ENCODE measurements around the gene PPARA.

The PPARA gene

DNA sequence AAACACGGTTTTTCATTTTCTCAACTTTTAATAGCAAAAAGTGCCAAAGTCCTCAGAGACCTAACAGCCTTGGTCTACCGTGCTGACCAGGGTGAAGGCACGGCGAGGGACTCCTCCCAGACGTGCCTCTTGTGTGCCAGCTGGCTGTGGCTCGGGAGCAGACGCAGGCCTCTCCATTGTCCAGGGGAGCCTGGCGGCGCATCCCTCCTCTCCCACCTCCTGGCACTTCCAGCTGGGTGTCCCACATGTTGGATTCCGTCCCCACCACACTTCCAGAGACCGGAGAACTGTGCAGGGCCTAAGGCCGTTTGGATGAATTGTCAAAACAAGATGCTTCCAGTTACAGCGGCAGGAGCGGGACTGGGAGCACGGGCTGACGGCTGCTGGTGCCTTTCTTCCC, 88.2 kb downstream of the PPARA start:
- in situ Hi-C loops (cut with HindIII; ENCODE audit: low sequenced_read_pairs): no loop called here

DNA sequence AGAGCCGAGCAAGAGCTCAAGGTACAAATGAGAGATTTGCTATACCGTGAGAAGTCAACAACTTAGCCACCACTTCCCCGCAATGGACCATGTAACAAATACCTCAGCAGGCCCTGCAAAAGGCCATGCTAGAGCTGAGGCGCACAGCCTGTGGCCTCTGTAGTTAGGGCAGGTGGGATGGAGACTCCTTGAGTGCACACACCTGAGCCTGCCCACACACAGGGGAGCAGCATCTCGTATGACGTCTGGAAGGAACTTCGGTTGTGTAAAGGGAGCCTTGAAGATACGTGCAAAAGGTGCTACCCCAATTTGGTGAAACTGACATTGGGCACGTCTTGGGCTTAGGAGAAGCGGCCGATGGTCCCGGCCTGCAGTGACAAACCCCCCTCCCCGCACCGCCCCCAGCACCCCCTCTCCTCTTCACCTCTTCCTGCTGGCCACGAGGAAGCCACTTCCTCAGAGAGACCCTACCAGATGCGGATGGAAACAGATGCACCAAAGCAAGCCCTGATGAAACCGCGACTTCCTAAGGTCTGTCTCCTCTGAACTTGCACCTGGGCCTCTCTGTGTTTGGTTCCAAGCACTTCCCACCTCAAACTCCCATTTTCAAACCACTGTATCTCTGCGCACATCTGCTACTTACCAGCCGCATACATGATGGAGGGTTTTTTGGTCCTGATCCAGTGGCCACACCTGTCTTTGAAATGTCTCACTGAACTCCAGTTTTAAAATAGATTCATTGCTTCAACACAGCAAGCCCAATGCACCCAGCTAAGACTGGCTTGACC, 89.1 kb downstream of the PPARA start:
- in situ Hi-C loops (cut with HindIII; ENCODE audit: low sequenced_read_pairs): loop anchor here (10.0 kb wide), 1 partner anchor 95 kb away; no protein-coding TSS in a partner anchor

DNA sequence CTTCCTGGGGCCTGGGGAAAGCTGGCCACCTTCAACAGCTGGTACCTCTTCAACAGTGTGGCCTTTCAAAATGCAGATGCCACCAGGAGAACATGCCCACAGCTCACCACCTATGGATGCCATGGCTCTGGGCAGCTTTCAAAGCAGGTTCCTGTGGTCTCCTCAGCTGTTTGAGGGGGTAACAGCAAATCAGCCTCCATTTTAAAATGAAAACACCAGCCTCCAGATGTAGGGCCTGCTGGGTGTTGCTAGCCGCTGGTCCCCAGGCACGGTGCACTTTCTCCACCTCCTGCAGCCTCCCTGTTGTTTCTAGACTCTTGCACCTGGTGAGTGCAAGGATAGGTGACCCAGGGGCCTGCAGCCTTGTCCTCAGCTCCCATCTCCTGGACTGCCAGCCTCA, 89.7 kb downstream of the PPARA start:
- in situ Hi-C loops (cut with HindIII; ENCODE audit: low sequenced_read_pairs): loop anchor here (10.0 kb wide), 1 partner anchor 95 kb away; no protein-coding TSS in a partner anchor

DNA sequence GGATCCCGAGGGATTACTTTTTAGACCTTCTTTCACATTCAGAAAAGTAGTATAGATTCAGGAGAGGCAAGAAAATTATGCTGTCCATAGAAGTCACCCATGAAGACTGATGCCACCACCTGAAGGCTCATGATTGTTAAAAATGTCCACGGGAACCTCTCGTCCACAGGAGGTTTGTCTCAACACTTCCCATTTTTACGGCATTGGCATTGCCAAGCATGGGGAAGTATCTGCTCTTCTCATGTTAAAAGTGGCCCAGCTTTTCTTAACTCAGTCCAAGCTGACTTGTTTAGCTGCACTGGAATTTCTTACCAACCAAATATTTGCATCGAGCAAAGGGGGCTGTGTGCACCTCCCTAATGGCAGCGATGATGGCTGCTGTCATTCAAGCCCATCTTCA, 90.2 kb downstream of the PPARA start:
- in situ Hi-C loops (cut with HindIII; ENCODE audit: low sequenced_read_pairs): loop anchor here (10.0 kb wide), 1 partner anchor 96 kb away; no protein-coding TSS in a partner anchor

- in situ Hi-C loops (cut with HindIII; ENCODE audit: low sequenced_read_pairs): loop anchor here (10.0 kb wide), 1 partner anchor 96 kb away; no protein-coding TSS in a partner anchor
These were observed 90.6 kb downstream of the PPARA start for GRCh38 chr22:46240907-46241306.

GRCh38 chr22:46241396-46242007, 91.2 kb downstream of the PPARA start:
- in situ Hi-C loops (cut with HindIII; ENCODE audit: low sequenced_read_pairs): loop anchor here (10.0 kb wide), 1 partner anchor 97 kb away; no protein-coding TSS in a partner anchor

DNA sequence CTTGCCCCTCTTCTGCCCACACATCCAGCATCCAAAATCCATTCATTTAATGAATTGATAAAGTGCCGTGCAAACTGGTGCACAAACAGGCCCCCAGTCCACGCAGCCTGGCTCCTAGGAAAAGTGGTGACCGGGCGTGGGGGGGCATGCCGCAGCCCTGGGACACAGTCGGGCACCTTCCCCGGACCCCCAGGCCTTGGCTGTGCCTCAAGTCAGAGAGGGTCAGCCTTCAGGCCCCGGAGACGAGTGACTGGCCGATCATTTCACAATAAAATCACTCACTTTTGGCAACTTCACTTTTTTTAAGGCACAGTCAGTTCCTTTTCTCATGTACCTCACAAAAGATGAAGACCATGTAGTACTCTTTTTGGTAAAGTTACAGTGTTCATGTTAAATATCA, 91.8 kb downstream of the PPARA start:
- in situ Hi-C loops (cut with HindIII; ENCODE audit: low sequenced_read_pairs): loop anchor here (10.0 kb wide), 1 partner anchor 97 kb away; no protein-coding TSS in a partner anchor

DNA sequence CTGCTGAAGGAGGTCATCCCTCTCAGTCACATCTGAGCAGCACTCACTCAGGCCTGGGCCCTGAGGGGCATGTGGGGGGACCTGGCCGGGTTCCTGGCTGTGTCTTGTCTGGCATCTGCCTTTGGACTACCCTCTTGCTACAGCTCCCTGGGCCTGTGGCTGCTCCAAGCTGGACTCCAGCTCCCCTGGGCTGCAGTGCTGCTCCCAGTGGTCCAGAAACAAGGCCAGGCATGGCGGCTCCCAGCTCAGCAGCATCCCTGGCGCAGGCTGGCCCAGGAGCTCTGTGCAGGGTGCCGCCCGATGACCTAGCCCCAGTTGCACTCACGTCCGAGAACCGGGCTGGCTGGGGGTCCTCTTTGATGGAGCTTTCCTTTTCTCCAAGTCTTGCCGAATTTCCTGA, 94.4 kb downstream of the PPARA start:
- in situ Hi-C loops (cut with HindIII; ENCODE audit: low sequenced_read_pairs): loop anchor here (10.0 kb wide), 1 partner anchor 100 kb away; no protein-coding TSS in a partner anchor

- in situ Hi-C loops (cut with HindIII; ENCODE audit: low sequenced_read_pairs): loop anchor here (10.0 kb wide), 1 partner anchor 101 kb away; no protein-coding TSS in a partner anchor
These were observed 95.2 kb downstream of the PPARA start for GRCh38 chr22:46245511-46245910.

- in situ Hi-C loops (cut with HindIII; ENCODE audit: low sequenced_read_pairs): loop anchor here (10.0 kb wide), 1 partner anchor 101 kb away; no protein-coding TSS in a partner anchor
These were observed 95.9 kb downstream of the PPARA start for GRCh38 chr22:46246178-46246577.

GRCh38 chr22:46247443-46247975, 97.2 kb downstream of the PPARA start:
- in situ Hi-C loops (cut with HindIII; ENCODE audit: low sequenced_read_pairs): loop anchor here (10.0 kb wide), 1 partner anchor 103 kb away; no protein-coding TSS in a partner anchor

- in situ Hi-C loops (cut with HindIII; ENCODE audit: low sequenced_read_pairs): no loop called here
These were observed 99.9 kb downstream of the PPARA start, which contains the start of gene CDPF1 for GRCh38 chr22:46250035-46250782. Gene CDPF1 (minus strand): TSS chr22:46250293. CDS start chr22:46248284, 2,009 bp downstream.

DNA sequence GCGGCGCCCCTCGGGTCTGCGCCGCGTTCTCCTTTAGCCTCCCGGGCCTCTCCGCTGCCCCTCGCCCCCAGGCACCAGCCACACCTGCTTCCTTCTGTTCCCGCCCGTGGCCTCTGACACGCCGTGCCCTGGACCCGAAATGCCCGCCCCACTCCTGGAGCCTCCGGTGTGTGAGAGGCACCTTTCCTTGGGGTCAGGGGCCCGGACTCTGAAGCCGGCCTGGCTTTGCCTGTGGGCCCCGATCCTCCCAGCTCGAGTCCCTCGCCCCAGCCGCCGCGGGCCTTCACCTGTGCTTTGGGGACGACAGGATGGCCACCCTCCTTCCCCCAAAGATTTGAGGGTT, 100.4 kb downstream of the PPARA start:
- in situ Hi-C loops (cut with HindIII; ENCODE audit: low sequenced_read_pairs): no loop called here

DNA sequence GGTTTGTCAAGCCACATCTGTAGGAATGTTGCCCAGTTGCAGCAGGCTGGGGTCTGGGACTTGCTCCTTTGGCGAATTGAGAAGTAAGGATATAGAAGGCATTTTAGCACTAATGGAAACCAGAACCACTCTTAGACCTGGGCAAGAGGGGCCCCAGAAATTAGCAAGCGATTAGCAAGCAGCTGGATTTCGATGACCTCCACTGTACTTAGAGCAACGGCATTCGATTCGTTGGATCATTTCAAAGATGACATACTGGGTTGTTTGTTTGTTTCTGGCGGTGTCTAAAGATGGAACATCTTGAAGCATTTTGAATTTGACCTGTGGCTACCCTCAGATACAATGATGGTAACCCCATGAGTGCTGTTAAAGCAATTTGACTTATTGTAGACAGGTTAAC, 100.9 kb downstream of the PPARA start:
- in situ Hi-C loops (cut with HindIII; ENCODE audit: low sequenced_read_pairs): no loop called here

GRCh38 chr22:46251816-46252380, 101.6 kb downstream of the PPARA start:
- in situ Hi-C loops (cut with HindIII; ENCODE audit: low sequenced_read_pairs): no loop called here

- in situ Hi-C loops (cut with HindIII; ENCODE audit: low sequenced_read_pairs): no loop called here
These were observed 106.1 kb downstream of the PPARA start for GRCh38 chr22:46256358-46256958.

DNA sequence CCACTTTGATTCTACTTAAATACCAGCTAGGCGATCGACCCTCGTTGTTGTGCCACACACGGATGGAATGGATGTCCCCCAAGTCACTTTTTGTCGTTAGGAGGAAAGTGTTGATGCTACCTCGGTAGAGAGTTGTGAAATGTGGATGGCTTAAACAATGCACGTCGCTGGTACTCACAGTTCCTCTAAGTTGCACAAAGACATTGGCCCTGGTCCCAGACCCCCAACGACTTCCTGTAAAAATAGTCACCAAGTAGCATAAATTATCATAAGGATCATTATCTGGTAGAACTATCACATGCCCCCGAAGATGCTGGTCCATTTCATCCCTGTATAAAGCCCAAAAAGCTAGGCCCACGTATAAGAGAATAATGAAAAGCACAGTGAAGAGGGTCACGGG, 109.0 kb downstream of the PPARA start:
- in situ Hi-C loops (cut with HindIII; ENCODE audit: low sequenced_read_pairs): no loop called here

DNA sequence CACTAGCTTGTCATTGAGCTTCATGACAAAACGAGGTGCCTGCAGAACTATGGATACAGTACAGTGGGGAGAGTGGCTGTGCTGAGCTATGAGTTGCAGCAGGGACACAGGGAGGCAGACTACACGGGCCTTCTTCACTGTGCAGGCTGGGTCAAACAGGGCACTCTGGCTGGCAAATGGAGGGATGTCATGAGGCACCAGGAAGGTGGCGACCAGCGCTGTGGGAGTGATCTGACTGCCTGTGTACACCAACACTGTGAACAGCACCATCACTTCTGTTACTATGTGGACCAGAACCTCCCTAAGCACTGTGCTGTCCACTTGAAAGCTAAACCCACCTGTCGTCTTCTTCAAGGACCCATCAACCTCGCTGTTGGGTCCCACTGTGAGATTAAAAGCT, 109.7 kb downstream of the PPARA start:
- in situ Hi-C loops (cut with HindIII; ENCODE audit: low sequenced_read_pairs): no loop called here

- in situ Hi-C loops (cut with HindIII; ENCODE audit: low sequenced_read_pairs): no loop called here
These were observed 112.3 kb downstream of the PPARA start for GRCh38 chr22:46262449-46263215.

All from DLD1 (cell line).